GM18498 (cell line): ENCODE measurements around the gene ZNRF1.
A peak's percentile ranks its signal among the peaks of the same experiment; 100 is the strongest.
"Not testable (repeated sequence)": the region's sequence is repeated elsewhere in the genome, so short reads cannot be mapped to it uniquely, and the experiment has no call there.

ENCODE experiments used
- ATAC-seq: cut with Tn5 transposase; IDR thresholded peaks from one replicate; pipeline ENCODE4 v1.9.1; 2021; ENCODE audit warnings: mild to moderate bottlenecking, moderate library complexity; ENCODE audit not compliant: unreplicated experiment

ZNRF1 gene

GRCh38 chr16:75000481-75001081 lies 1.8 kb downstream of the ZNRF1 start:
- no peak for ATAC-seq

GRCh38 chr16:75002474-75002873 lies 3.6 kb downstream of the ZNRF1 start:
- no peak for ATAC-seq

GRCh38 chr16:75003931-75004330 lies 5.1 kb downstream of the ZNRF1 start:
- ATAC-seq = no peak

- no peak for ATAC-seq
These were observed 5.6 kb downstream of the ZNRF1 start for GRCh38 chr16:75004460-75004859.

GRCh38 chr16:75005697-75006096 lies 6.9 kb downstream of the ZNRF1 start:
- no peak for ATAC-seq

- ATAC-seq = no peak
These were observed 8.6 kb downstream of the ZNRF1 start for GRCh38 chr16:75007443-75007842.

GRCh38 chr16:75010427-75010826 lies 11.6 kb downstream of the ZNRF1 start:
- ATAC-seq = no peak

GRCh38 chr16:75011634-75012307 lies 12.9 kb downstream of the ZNRF1 start:
- peak; percentile 80 for ATAC-seq

- ATAC-seq = peak; percentile 32
These were observed 13.7 kb downstream of the ZNRF1 start for GRCh38 chr16:75012380-75013081.

GRCh38 chr16:75013123-75013522 lies 14.3 kb downstream of the ZNRF1 start:
- not testable (repeated sequence) for ATAC-seq

GRCh38 chr16:75014318-75014717 lies 15.5 kb downstream of the ZNRF1 start:
- ATAC-seq = no peak

- not testable (repeated sequence) for ATAC-seq
These were observed 17.7 kb downstream of the ZNRF1 start for GRCh38 chr16:75016451-75017081.

- no peak for ATAC-seq
These were observed 19.1 kb downstream of the ZNRF1 start for GRCh38 chr16:75017670-75018525.

GRCh38 chr16:75019007-75019406 lies 20.2 kb downstream of the ZNRF1 start:
- peak; percentile 52 for ATAC-seq

- ATAC-seq = no peak
These were observed 20.8 kb downstream of the ZNRF1 start for GRCh38 chr16:75019586-75019985.

GRCh38 chr16:75021410-75021809 lies 22.6 kb downstream of the ZNRF1 start:
- no peak for ATAC-seq

GRCh38 chr16:75022567-75022966 lies 23.7 kb downstream of the ZNRF1 start:
- ATAC-seq = no peak

GRCh38 chr16:75023009-75023408 lies 24.2 kb downstream of the ZNRF1 start:
- no peak for ATAC-seq

GRCh38 chr16:75024182-75024581 lies 25.4 kb downstream of the ZNRF1 start:
- no peak for ATAC-seq

- ATAC-seq = peak; percentile 40
These were observed 25.8 kb downstream of the ZNRF1 start for GRCh38 chr16:75024594-75024993.

GRCh38 chr16:75025761-75026160 lies 26.9 kb downstream of the ZNRF1 start:
- ATAC-seq = no peak
